Nasal cavity respiratory epithelium epithelial cell of viscerocranial mucosa (primary cell): Measurements from ENCODE around the gene C1QTNF8. TPM values are rescaled to one million over a fixed set of nuclear protein-coding genes. Genes with fewer than 3 reads are reported as not detected.

Experiments used
- total RNA-seq: library from RNA; depleted of rRNA; stranded (reverse); fragments of >200 nt; gene quantifications from 2 replicates; pipeline ENCODE4 v1.2.3, GENCODE V29; 2014

Gene C1QTNF8
- not detected in 2 replicates for total RNA-seq

GRCh38 chr16:1096169-1097082, at the start of gene C1QTNF8:
TSS of gene C1QTNF8 (minus strand) at chr16:1096244. CDS start at chr16:1094922, 1,322 bp downstream.

GRCh38 chr16:1072526-1073261, 23.4 kb downstream of the C1QTNF8 start, which contains the start of gene SSTR5:
TSS of gene SSTR5 (plus strand) at chr16:1072747. CDS start at chr16:1078869, 6,122 bp downstream.

Other genes starting within 250 kb of the C1QTNF8 start
- 1.7 and 4.1 TPM in 2 replicates for gene LMF1, start 125.3 kb downstream of the C1QTNF8 start, total RNA-seq
- under 0.01 TPM in 1 of 2 replicates, not detected in the other for gene SOX8, start 114.5 kb downstream of the C1QTNF8 start, total RNA-seq
- not detected in 2 replicates for gene SSTR5, start 23.5 kb downstream of the C1QTNF8 start, total RNA-seq
- gene CACNA1H, start 56.9 kb upstream of the C1QTNF8 start, total RNA-seq, result 0.07 TPM in 1 of 2 replicates, not detected in the other
- gene TPSG1, start 129.0 kb upstream of the C1QTNF8 start, total RNA-seq, result not detected in 2 replicates
- not detected in 2 replicates for gene TPSB2, start 133.9 kb upstream of the C1QTNF8 start, total RNA-seq
- gene TPSAB1, start 144.5 kb upstream of the C1QTNF8 start, total RNA-seq, result not detected in 2 replicates
- not detected in 2 replicates for gene TPSD1, start 159.8 kb upstream of the C1QTNF8 start, total RNA-seq
- gene UBE2I, start 213.4 kb upstream of the C1QTNF8 start, total RNA-seq, result 44.8 and 80.6 TPM in 2 replicates
- gene BAIAP3, start 237.4 kb upstream of the C1QTNF8 start, total RNA-seq, result 0.34 and 0.78 TPM in 2 replicates